ENCODE measurements around the gene CYP2B6. TPM values are rescaled to one million over a fixed set of nuclear protein-coding genes. Genes with fewer than 3 reads are reported as not detected.
A peak's percentile ranks its signal among the peaks of the same experiment; 100 is the strongest.
"Not testable (repeated sequence)": the region's sequence is repeated elsewhere in the genome, so short reads cannot be mapped to it uniquely, and the experiment has no call there.

The CYP2B6 gene
- not detected in 2 replicates for total RNA-seq

- no peak for DNase-seq (ENCODE audit: low read depth in 2 of 2)
Measured at GRCh38 chr19:40990972-40991381, at the start of gene CYP2B6. Gene CYP2B6 (plus strand): TSS chr19:40991282. CDS start chr19:40991306, 24 bp downstream.

- no peak for DNase-seq (ENCODE audit: low read depth in 2 of 2)
Measured at GRCh38 chr19:40941481-40942219, 49.4 kb upstream of the CYP2B6 start.

- DNase-seq (ENCODE audit: low read depth in 2 of 2): no peak
Measured at GRCh38 chr19:40945645-40946044, 45.4 kb upstream of the CYP2B6 start.

GRCh38 chr19:40947114-40947513, 44.0 kb upstream of the CYP2B6 start:
- DNase-seq (ENCODE audit: low read depth in 2 of 2): no peak

GRCh38 chr19:40947573-40947972, 43.5 kb upstream of the CYP2B6 start:
- no peak for DNase-seq (ENCODE audit: low read depth in 2 of 2)

GRCh38 chr19:40948580-40949299, 42.3 kb upstream of the CYP2B6 start:
- no peak for DNase-seq (ENCODE audit: low read depth in 2 of 2)

- DNase-seq (ENCODE audit: low read depth in 2 of 2): no peak
Measured at GRCh38 chr19:40954573-40954972, 36.5 kb upstream of the CYP2B6 start.

GRCh38 chr19:40959338-40959737, 31.7 kb upstream of the CYP2B6 start:
- DNase-seq (ENCODE audit: low read depth in 2 of 2): no peak

GRCh38 chr19:40960062-40960685, 30.9 kb upstream of the CYP2B6 start:
- DNase-seq (ENCODE audit: low read depth in 2 of 2): no peak

GRCh38 chr19:40960780-40961179, 30.3 kb upstream of the CYP2B6 start:
- no peak for DNase-seq (ENCODE audit: low read depth in 2 of 2)

- no peak for DNase-seq (ENCODE audit: low read depth in 2 of 2)
Measured at GRCh38 chr19:40962460-40962961, 28.6 kb upstream of the CYP2B6 start.

- DNase-seq (ENCODE audit: low read depth in 2 of 2): not testable (repeated sequence)
Measured at GRCh38 chr19:40964361-40964760, 26.7 kb upstream of the CYP2B6 start.

GRCh38 chr19:40965351-40965750, 25.7 kb upstream of the CYP2B6 start:
- not testable (repeated sequence) for DNase-seq (ENCODE audit: low read depth in 2 of 2)

GRCh38 chr19:40966591-40966990, 24.5 kb upstream of the CYP2B6 start:
- not testable (repeated sequence) for DNase-seq (ENCODE audit: low read depth in 2 of 2)

GRCh38 chr19:40968065-40968464, 23.0 kb upstream of the CYP2B6 start:
- not testable (repeated sequence) for DNase-seq (ENCODE audit: low read depth in 2 of 2)

- DNase-seq (ENCODE audit: low read depth in 2 of 2): not testable (repeated sequence)
Measured at GRCh38 chr19:40969721-40970120, 21.4 kb upstream of the CYP2B6 start.

GRCh38 chr19:40970396-40971345, 20.4 kb upstream of the CYP2B6 start:
- not testable (repeated sequence) for DNase-seq (ENCODE audit: low read depth in 2 of 2)

GRCh38 chr19:40974633-40975037, 16.4 kb upstream of the CYP2B6 start:
- peak; percentile 80 to 89 for DNase-seq (ENCODE audit: low read depth in 2 of 2)

GRCh38 chr19:40976134-40976533, 14.9 kb upstream of the CYP2B6 start:
- DNase-seq (ENCODE audit: low read depth in 2 of 2): no peak

GRCh38 chr19:40976724-40977123, 14.4 kb upstream of the CYP2B6 start:
- DNase-seq (ENCODE audit: low read depth in 2 of 2): no peak

- DNase-seq (ENCODE audit: low read depth in 2 of 2): not testable (repeated sequence)
Measured at GRCh38 chr19:40979759-40980158, 11.3 kb upstream of the CYP2B6 start.

Measured in lung microvascular endothelial cell (primary cell).